Head of caudate nucleus (tissue), 42 donors: ENCODE data around the gene KISS1.

ENCODE experiments used
- DNase-seq, 42 donors: peaks; one replicate each; pipeline versions ENCODE4 v3.0.0 to v3.0.0-alpha.2; 2020 to 2021; ENCODE audit warnings: mixed read lengths in 7 of 42
- intact Hi-C: fragments of 100-400 bp; cut with DNase I; formaldehyde crosslinking; loops from one replicate; pipeline ENCODE4 v1.15.0; 2022

The KISS1 gene

GRCh38 chr1:204198348-204199340 lies 2.4 kb upstream of the KISS1 start:
- intact Hi-C loops: no loop called here
- peak in 1 of 42 donors; percentile 53 for DNase-seq

GRCh38 chr1:204197068-204197467 lies 777 bp upstream of the KISS1 start:
- DNase-seq: no peak
- intact Hi-C loops: no loop called here

GRCh38 chr1:204194771-204195170 lies 1.5 kb downstream of the KISS1 start:
- intact Hi-C loops: no loop called here
- DNase-seq: peak in 1 of 42 donors; percentile 24

GRCh38 chr1:204194080-204194479 lies 2.2 kb downstream of the KISS1 start:
- intact Hi-C loops: no loop called here
- peak in 1 of 42 donors; percentile 7 for DNase-seq

GRCh38 chr1:204192589-204193352 lies 3.5 kb downstream of the KISS1 start:
- intact Hi-C loops: no loop called here
- no peak for DNase-seq

GRCh38 chr1:204192046-204192445 lies 4.2 kb downstream of the KISS1 start:
- intact Hi-C loops: no loop called here
- no peak for DNase-seq

GRCh38 chr1:204191456-204191855 lies 4.8 kb downstream of the KISS1 start:
- DNase-seq: peak in 24 of 42 donors; percentile 25 to 75 (median 53)
- intact Hi-C loops: no loop called here

- DNase-seq: peak in 3 of 42 donors; percentile 19 to 57 (median 25)
- intact Hi-C loops: no loop called here
Observed at GRCh38 chr1:204190212-204191211, 5.8 kb downstream of the KISS1 start.

- DNase-seq: peak in 37 of 42 donors; percentile 12 to 90 (median 59)
- intact Hi-C loops: no loop called here
Observed at GRCh38 chr1:204188959-204189639, 7.2 kb downstream of the KISS1 start.

- no peak for DNase-seq
- intact Hi-C loops: no loop called here
Observed at GRCh38 chr1:204186597-204186996, 9.7 kb downstream of the KISS1 start.

GRCh38 chr1:204181116-204181515 lies 15.2 kb downstream of the KISS1 start:
- intact Hi-C loops: no loop called here
- no peak for DNase-seq

- intact Hi-C loops: no loop called here
- no peak for DNase-seq
Observed at GRCh38 chr1:204180133-204180532, 16.2 kb downstream of the KISS1 start.

- intact Hi-C loops: no loop called here
- no peak for DNase-seq
Observed at GRCh38 chr1:204178487-204179281, 17.6 kb downstream of the KISS1 start.

- intact Hi-C loops: no loop called here
- DNase-seq: no peak
Observed at GRCh38 chr1:204177133-204177532, 19.2 kb downstream of the KISS1 start.

GRCh38 chr1:204176049-204176448 lies 20.2 kb downstream of the KISS1 start:
- DNase-seq: no peak
- intact Hi-C loops: no loop called here

GRCh38 chr1:204174958-204175357 lies 21.3 kb downstream of the KISS1 start:
- no peak for DNase-seq
- intact Hi-C loops: no loop called here

GRCh38 chr1:204172404-204173029 lies 23.8 kb downstream of the KISS1 start:
- peak in 1 of 42 donors; percentile 54 for DNase-seq
- intact Hi-C loops: no loop called here
